ENCODE results near the gene NAA35. TPM values are rescaled to one million over a fixed set of nuclear protein-coding genes. Genes with fewer than 3 reads are reported as not detected.

NAA35 gene
- total and polyA plus RNA-seq, 11 donors, result 4.0 to 21.8 (median 16.5) TPM

- intact Hi-C loops (cut with DNase I), result no loop called here
- WGBS, 4 donors, result 68 to 75% (median 71%) methylated on average over 1 of the region's 1 CpG
Observed at GRCh38 chr9:85905957-85906356, 35.0 kb upstream of the NAA35 start.

GRCh38 chr9:85909390-85909789, 31.6 kb upstream of the NAA35 start:
- TF ChIP-seq POLR2A (IDR thresholded peaks at IDR 0.05), result no peak
- TF ChIP-seq CTCF (IDR thresholded peaks at IDR 0.05), result no peak
- DNase-seq (no peak), ATAC-seq (no peak)
- no peaks in the 10 kb centered on the region for H3K4me1 ChIP-seq
- H3K36me3 ChIP-seq, result no peaks in the 10 kb centered on the region
- H3K9me3 ChIP-seq, result no peaks in the 10 kb centered on the region
- WGBS, 4 donors, result 28 to 45% (median 39%) methylated on average over 1 of the region's 1 CpG
- H3K4me3 ChIP-seq, result no peak overlapping the region
- H3K27ac ChIP-seq, result no peak overlapping the region
- H3K27me3 ChIP-seq, result no peaks in the 10 kb centered on the region
- intact Hi-C loops (cut with DNase I), result no loop called here

More at GRCh38 chr9:85905957-85906356, 35.0 kb upstream of the NAA35 start:
- DNase-seq (no peak), ATAC-seq (no peak)
- Histone ChIP-seq H3K27ac (no peak overlapping the region), H3K4me3 (no peak overlapping the region), H3K36me3 (no peaks in the 10 kb centered on the region), H3K4me1 (no peaks in the 10 kb centered on the region), H3K27me3 (no peaks in the 10 kb centered on the region), H3K9me3 (no peaks in the 10 kb centered on the region)
- TF ChIP-seq POLR2A (IDR thresholded peaks at IDR 0.05) (no peak), CTCF (IDR thresholded peaks at IDR 0.05) (no peak)

GRCh38 chr9:85914108-85914507, 26.8 kb upstream of the NAA35 start:
- Histone ChIP-seq H3K4me1 (no peaks in the 10 kb centered on the region), H3K9me3 (peaks cover 0 to 7% (median 0%) of the 10 kb centered on the region in 12 donors), H3K27me3 (no peaks in the 10 kb centered on the region), H3K27ac (no peak overlapping the region), H3K4me3 (no peak overlapping the region), H3K36me3 (no peaks in the 10 kb centered on the region)
- DNase-seq (no peak), ATAC-seq (no peak)
- TF ChIP-seq CTCF (IDR thresholded peaks at IDR 0.05), result no peak
- no peak for TF ChIP-seq POLR2A (IDR thresholded peaks at IDR 0.05)
- intact Hi-C loops (cut with DNase I), result no loop called here

- no peak for TF ChIP-seq POLR2A (IDR thresholded peaks at IDR 0.05)
- TF ChIP-seq CTCF (IDR thresholded peaks at IDR 0.05), result no peak
- no peaks in the 10 kb centered on the region for H3K4me1 ChIP-seq
- WGBS, 4 donors, result 83 to 87% (median 85%) methylated on average over 7 of the region's 7 CpGs
Observed at GRCh38 chr9:85917756-85918155, 23.2 kb upstream of the NAA35 start.

More at GRCh38 chr9:85917756-85918155, 23.2 kb upstream of the NAA35 start:
- Histone ChIP-seq H3K36me3 (no peaks in the 10 kb centered on the region), H3K27ac (no peak overlapping the region), H3K4me3 (no peak overlapping the region), H3K9me3 (peaks cover 0 to 7% (median 0%) of the 10 kb centered on the region in 12 donors), H3K27me3 (no peaks in the 10 kb centered on the region)
- intact Hi-C loops (cut with DNase I), result no loop called here
- ATAC-seq (no peak), DNase-seq (no peak)

Data from heart left ventricle (tissue), 16 donors.